HepG2 (cell line): Measurements from ENCODE around the gene ANP32B. TPM values are rescaled to one million over a fixed set of nuclear protein-coding genes. Genes with fewer than 3 reads are reported as not detected.
A peak's percentile ranks its signal among the peaks of the same experiment; 100 is the strongest.

Source experiments
- ELF4 ChIP-seq: sonication (generic); formaldehyde crosslinking; IDR thresholded peaks from 2 replicates; pipeline ENCODE4 v1.5.0; 2020; ENCODE audit warnings: missing genetic modification reagents, mild to moderate bottlenecking, moderate library complexity, borderline replicate concordance
- GABPA ChIP-seq, 2 experiments: IDR thresholded peaks; 2 replicates each; pipeline ENCODE4 v1.6.1; 2011 to 2016; ENCODE audit warnings: low read depth in 2 of 2, low read length in 1 of 2, missing biosample characterization in 1 of 2, missing genetic modification characterization in 1 of 2
- GPBP1L1 ChIP-seq: sonication (generic); formaldehyde crosslinking; IDR thresholded peaks from 2 replicates; pipeline ENCODE4 v1.5.0; 2020; ENCODE audit warnings: mild to moderate bottlenecking, missing genetic modification reagents
- GPN1 ChIP-seq: sonication (generic); formaldehyde crosslinking; IDR thresholded peaks from 2 replicates; pipeline ENCODE4 v1.5.1; 2020; ENCODE audit warnings: missing genetic modification reagents, borderline replicate concordance
- NCOA5 ChIP-seq: sonication (generic); formaldehyde crosslinking; IDR thresholded peaks from 2 replicates; pipeline ENCODE4 v1.4.0; 2020; ENCODE audit warnings: missing genetic modification reagents
- NR2C2 ChIP-seq: sonication (generic); formaldehyde crosslinking; IDR thresholded peaks from 2 replicates; pipeline ENCODE4 v1.4.0; 2020; ENCODE audit warnings: missing genetic modification reagents, mild to moderate bottlenecking, moderate library complexity, borderline replicate concordance
- PHF8 ChIP-seq: sonication (generic); formaldehyde crosslinking; IDR thresholded peaks from 2 replicates; pipeline ENCODE4 v1.5.0; 2020; ENCODE audit warnings: missing genetic modification reagents
- ZFP41 ChIP-seq: sonication (generic); formaldehyde crosslinking; IDR thresholded peaks from 2 replicates; pipeline ENCODE4 v1.4.0; 2020; ENCODE audit warnings: mild to moderate bottlenecking, missing genetic modification reagents, borderline replicate concordance
- ZNF501 ChIP-seq: sonication (generic); formaldehyde crosslinking; IDR thresholded peaks from 2 replicates; pipeline ENCODE4 v1.5.1; 2020; ENCODE audit warnings: mild to moderate bottlenecking, moderate library complexity, missing genetic modification reagents
- ZNF781 ChIP-seq: sonication (generic); formaldehyde crosslinking; IDR thresholded peaks from 2 replicates; pipeline ENCODE4 v1.5.1; 2020; ENCODE audit warnings: borderline replicate concordance, mild to moderate bottlenecking, missing genetic modification reagents; ENCODE audit errors: not compliant biosample characterization
- ZNF816 ChIP-seq: sonication (generic); formaldehyde crosslinking; IDR thresholded peaks from 2 replicates; pipeline ENCODE4 v1.8.0; 2022; ENCODE audit warnings: missing genetic modification reagents, mild to moderate bottlenecking, borderline replicate concordance
- polyA plus RNA-seq, 8 experiments: library from polyadenylated mRNA; depleted of rRNA in 3 of 8; stranded (reverse) in 7 of 8; unstranded in 1 of 8; fragments of >200 nt; fragmentation: Illumina TruSeq in 4 of 8; extraction: Trizol in 4 of 8; gene quantifications; 2 replicates each; pipeline versions ENCODE4 v1.2.1 to v1.2.3, GENCODE V29; 2011 to 2016; ENCODE audit warnings: low read depth in 4 of 8, missing spikeins in 1 of 8, mixed read lengths in 1 of 8; ENCODE audit not compliant: insufficient read depth in 1 of 8
- total RNA-seq, 5 experiments: library from RNA; depleted of rRNA; stranded (reverse); fragments of >200 nt; fragmentation: Illumina TruSeq; extraction: Trizol; gene quantifications; 2 replicates each; pipeline ENCODE4 v1.2.3, GENCODE V29; 2016; ENCODE audit warnings: low read depth in 1 of 5
- TF ChIP-seq, protein P1 (sequence below): IDR thresholded peaks from 2 replicates; pipeline ENCODE4 v1.4.0; 2020; ENCODE audit warnings: mild to moderate bottlenecking, missing genetic modification reagents
- TF ChIP-seq, protein P2 (sequence below), 2 experiments: sonication (generic) in 1 of 2; formaldehyde crosslinking in 1 of 2; IDR thresholded peaks; 2 replicates each; pipeline versions ENCODE4 v1.6.1 to v1.9.0; 2014 to 2022; ENCODE audit warnings: antibody characterized with exemption in 1 of 2, borderline replicate concordance in 1 of 2, inconsistent platforms in 1 of 2, low read depth in 1 of 2, missing genetic modification reagents in 1 of 2

ANP32B gene
- total and polyA plus RNA-seq, 2 of the 13 experiments (the other 11 are each of a cell fraction or from before 2014, with no cell fraction given): 22.1 to 37.5 TPM

- TF ChIP-seq, protein P1, sequence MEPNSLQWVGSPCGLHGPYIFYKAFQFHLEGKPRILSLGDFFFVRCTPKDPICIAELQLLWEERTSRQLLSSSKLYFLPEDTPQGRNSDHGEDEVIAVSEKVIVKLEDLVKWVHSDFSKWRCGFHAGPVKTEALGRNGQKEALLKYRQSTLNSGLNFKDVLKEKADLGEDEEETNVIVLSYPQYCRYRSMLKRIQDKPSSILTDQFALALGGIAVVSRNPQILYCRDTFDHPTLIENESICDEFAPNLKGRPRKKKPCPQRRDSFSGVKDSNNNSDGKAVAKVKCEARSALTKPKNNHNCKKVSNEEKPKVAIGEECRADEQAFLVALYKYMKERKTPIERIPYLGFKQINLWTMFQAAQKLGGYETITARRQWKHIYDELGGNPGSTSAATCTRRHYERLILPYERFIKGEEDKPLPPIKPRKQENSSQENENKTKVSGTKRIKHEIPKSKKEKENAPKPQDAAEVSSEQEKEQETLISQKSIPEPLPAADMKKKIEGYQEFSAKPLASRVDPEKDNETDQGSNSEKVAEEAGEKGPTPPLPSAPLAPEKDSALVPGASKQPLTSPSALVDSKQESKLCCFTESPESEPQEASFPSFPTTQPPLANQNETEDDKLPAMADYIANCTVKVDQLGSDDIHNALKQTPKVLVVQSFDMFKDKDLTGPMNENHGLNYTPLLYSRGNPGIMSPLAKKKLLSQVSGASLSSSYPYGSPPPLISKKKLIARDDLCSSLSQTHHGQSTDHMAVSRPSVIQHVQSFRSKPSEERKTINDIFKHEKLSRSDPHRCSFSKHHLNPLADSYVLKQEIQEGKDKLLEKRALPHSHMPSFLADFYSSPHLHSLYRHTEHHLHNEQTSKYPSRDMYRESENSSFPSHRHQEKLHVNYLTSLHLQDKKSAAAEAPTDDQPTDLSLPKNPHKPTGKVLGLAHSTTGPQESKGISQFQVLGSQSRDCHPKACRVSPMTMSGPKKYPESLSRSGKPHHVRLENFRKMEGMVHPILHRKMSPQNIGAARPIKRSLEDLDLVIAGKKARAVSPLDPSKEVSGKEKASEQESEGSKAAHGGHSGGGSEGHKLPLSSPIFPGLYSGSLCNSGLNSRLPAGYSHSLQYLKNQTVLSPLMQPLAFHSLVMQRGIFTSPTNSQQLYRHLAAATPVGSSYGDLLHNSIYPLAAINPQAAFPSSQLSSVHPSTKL (CRISPR knock-in tag): peak; percentile 43; the same call in 1 of the 2 replicates
- TF ChIP-seq, protein P2, sequence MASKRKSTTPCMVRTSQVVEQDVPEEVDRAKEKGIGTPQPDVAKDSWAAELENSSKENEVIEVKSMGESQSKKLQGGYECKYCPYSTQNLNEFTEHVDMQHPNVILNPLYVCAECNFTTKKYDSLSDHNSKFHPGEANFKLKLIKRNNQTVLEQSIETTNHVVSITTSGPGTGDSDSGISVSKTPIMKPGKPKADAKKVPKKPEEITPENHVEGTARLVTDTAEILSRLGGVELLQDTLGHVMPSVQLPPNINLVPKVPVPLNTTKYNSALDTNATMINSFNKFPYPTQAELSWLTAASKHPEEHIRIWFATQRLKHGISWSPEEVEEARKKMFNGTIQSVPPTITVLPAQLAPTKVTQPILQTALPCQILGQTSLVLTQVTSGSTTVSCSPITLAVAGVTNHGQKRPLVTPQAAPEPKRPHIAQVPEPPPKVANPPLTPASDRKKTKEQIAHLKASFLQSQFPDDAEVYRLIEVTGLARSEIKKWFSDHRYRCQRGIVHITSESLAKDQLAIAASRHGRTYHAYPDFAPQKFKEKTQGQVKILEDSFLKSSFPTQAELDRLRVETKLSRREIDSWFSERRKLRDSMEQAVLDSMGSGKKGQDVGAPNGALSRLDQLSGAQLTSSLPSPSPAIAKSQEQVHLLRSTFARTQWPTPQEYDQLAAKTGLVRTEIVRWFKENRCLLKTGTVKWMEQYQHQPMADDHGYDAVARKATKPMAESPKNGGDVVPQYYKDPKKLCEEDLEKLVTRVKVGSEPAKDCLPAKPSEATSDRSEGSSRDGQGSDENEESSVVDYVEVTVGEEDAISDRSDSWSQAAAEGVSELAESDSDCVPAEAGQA (IDR thresholded peaks at IDR 0.05; ENCODE audit: low read depth): no peak
- TF ChIP-seq, protein P2 (CRISPR knock-in tag; IDR thresholded peaks at IDR 0.05; ENCODE audit: borderline replicate concordance): no peak
- TF ChIP-seq NR2C2 (CRISPR knock-in tag) (peak; percentile 26; the same call in 1 of the 2 replicates), NCOA5 (CRISPR knock-in tag) (no peak), GPN1 (CRISPR knock-in tag) (no peak), ZFP41 (CRISPR knock-in tag) (no peak), ZNF816 (no peak), PHF8 (CRISPR knock-in tag) (peak; percentile 83), ELF4 (CRISPR knock-in tag) (no peak), GPBP1L1 (CRISPR knock-in tag) (no peak), ZNF781 (CRISPR knock-in tag) (peak; percentile 80), ZNF501 (CRISPR knock-in tag) (0 out of 2 replicates have a peak, but pooled peaks have one; percentile 17), GABPA (IDR thresholded peaks at IDR 0.05; ENCODE audit: low read depth, low read length) (no peak), GABPA (CRISPR knock-in tag; IDR thresholded peaks at IDR 0.05; ENCODE audit: low read depth) (0 out of 2 replicates have a peak, but pooled peaks have one; percentile 27)
Measured at GRCh38 chr9:97982683-97983588, at the start of gene ANP32B (continued).
